Body of pancreas (tissue), 4 donors: ENCODE results near the gene SNX8. TPM values are rescaled to one million over a fixed set of nuclear protein-coding genes. Genes with fewer than 3 reads are reported as not detected.

ENCODE experiments used
- ATAC-seq: fragments of 150-250 bp; one replicate; pipeline ENCODE4 v1.9.1; 2016
- DNase-seq, 4 donors: peaks; one replicate each; pipeline ENCODE4 v3.0.0-alpha.2; 2019
- H3K27ac ChIP-seq, 4 donors: fragments of 200-600 bp; sonication (generic); 1 replicate in 3 of 4; 2 replicates in 1 of 4; pipeline versions ENCODE4 v1.5.1 to v1.6.1; 2016 to 2019; ENCODE audit warnings: mild to moderate bottlenecking in 1 of 4, mixed read lengths in 1 of 4, moderate library complexity in 1 of 4
- H3K27me3 ChIP-seq, 2 donors: fragments of 200-600 bp; sonication (generic); one replicate each; pipeline ENCODE4 v1.6.0; 2016; ENCODE audit warnings: mild to moderate bottlenecking in 1 of 2
- H3K36me3 ChIP-seq, 2 donors: fragments of 200-600 bp; sonication (generic); replicated peaks in 1 of 2; 2 replicates each; pipeline ENCODE4 v1.5.1; 2016; ENCODE audit warnings: low read depth in 2 of 2; ENCODE audit not compliant: insufficient read depth in 1 of 2
- H3K4me1 ChIP-seq: fragments of 200-600 bp; sonication (generic); one replicate; pipeline ENCODE4 v1.6.0; 2016
- H3K4me3 ChIP-seq, 2 donors: fragments of 200-600 bp; sonication (generic); 1 replicate in 1 of 2; 2 replicates in 1 of 2; pipeline ENCODE4 v1.5.1; 2016 to 2019
- H3K9me3 ChIP-seq, 3 donors: fragments of 200-600 bp; sonication (generic); 1 replicate in 2 of 3; 2 replicates in 1 of 3; pipeline ENCODE4 v1.5.1; 2016
- POLR2A ChIP-seq, 3 donors: fragments of 450-650 bp; IDR thresholded peaks; one replicate each; pipeline ENCODE4 v1.6.1; 2016; ENCODE audit warnings: antibody characterized with exemption in 3 of 3, mild to moderate bottlenecking in 2 of 3
- WGBS, 2 donors: methylation state at CpG; one replicate each; pipeline ENCODE4 v1.1.5; 2017; 5-methylcytosine and 5-hydroxymethylcytosine counted together
- intact Hi-C: fragments of 100-400 bp; cut with DNase I; formaldehyde crosslinking; loops from one replicate; pipeline ENCODE4 v1.15.1; 2023
- total RNA-seq, 2 donors: library from RNA; depleted of rRNA; stranded (reverse); fragments of >200 nt; gene quantifications; one replicate each; pipeline ENCODE4 v1.1.0, GENCODE V29; 2016
- TF ChIP-seq, protein P1 (sequence below), 7 experiments: fragments of 450-650 bp in 4 of 7; fragments of 200-600 bp in 3 of 7; sonication (generic) in 3 of 7; IDR thresholded peaks; one replicate each; pipeline ENCODE4 v1.5.1; 2016 to 2019; ENCODE audit warnings: antibody characterized with exemption in 7 of 7

The SNX8 gene
- total RNA-seq, 2 donors from 2014 or later, result 5.3 to 6.2 TPM

DNA sequence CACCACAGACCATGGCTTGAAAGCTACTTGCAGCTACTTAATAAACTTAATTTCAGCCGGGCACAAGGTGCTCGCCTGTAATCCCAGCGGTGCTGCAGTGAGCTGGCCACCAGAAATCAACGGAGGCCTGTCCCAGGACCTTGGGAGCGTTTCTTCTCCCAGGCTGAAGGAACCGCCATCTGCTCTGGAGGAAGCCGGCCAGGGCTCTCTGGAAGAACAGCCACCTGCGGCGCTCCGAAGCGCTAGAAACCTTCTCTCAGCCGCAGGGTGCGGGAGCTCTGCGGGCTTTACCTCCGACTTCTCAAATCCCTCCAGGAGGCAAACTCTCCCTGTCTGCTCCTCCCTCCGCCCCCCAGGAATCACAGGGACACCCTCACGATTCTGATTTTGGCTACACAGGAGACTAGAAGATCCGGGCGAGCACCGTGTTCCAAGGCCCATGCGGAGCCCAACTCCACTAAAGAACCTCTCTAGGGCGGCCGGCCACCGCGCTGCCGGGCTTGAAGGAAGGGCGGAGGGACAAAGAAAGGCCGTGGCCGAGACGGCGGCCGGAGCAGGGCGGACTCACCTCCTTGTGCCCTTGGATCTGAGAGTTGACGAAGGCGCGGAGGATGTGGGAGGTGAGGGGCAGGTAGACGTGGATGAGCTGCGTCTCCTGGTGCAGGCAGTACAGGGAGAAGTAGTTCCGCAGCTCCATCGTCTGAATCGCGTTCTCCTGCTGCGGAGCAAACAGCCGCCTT, 57.8 kb downstream of the SNX8 start:
- DNase-seq (no peak), ATAC-seq (no peak)
- TF ChIP-seq, protein P1, sequence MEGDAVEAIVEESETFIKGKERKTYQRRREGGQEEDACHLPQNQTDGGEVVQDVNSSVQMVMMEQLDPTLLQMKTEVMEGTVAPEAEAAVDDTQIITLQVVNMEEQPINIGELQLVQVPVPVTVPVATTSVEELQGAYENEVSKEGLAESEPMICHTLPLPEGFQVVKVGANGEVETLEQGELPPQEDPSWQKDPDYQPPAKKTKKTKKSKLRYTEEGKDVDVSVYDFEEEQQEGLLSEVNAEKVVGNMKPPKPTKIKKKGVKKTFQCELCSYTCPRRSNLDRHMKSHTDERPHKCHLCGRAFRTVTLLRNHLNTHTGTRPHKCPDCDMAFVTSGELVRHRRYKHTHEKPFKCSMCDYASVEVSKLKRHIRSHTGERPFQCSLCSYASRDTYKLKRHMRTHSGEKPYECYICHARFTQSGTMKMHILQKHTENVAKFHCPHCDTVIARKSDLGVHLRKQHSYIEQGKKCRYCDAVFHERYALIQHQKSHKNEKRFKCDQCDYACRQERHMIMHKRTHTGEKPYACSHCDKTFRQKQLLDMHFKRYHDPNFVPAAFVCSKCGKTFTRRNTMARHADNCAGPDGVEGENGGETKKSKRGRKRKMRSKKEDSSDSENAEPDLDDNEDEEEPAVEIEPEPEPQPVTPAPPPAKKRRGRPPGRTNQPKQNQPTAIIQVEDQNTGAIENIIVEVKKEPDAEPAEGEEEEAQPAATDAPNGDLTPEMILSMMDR (IDR thresholded peaks at IDR 0.05), result no peak
- TF ChIP-seq POLR2A (IDR thresholded peaks at IDR 0.05), result no peak
- Histone ChIP-seq H3K4me1 (no peaks in the 10 kb centered on the region), H3K27me3 (no peaks in the 10 kb centered on the region), H3K36me3 (peaks cover 0 to 3% of the 10 kb centered on the region in 2 donors), H3K4me3 (no peak overlapping the region), H3K9me3 (no peaks in the 10 kb centered on the region), H3K27ac (no peak overlapping the region)
- 95 to 96% methylated on average over 38 to 42 of the region's 44 CpGs for whole genome bisulfite sequencing, 2 donors
- intact Hi-C loops, result no loop called here

DNA sequence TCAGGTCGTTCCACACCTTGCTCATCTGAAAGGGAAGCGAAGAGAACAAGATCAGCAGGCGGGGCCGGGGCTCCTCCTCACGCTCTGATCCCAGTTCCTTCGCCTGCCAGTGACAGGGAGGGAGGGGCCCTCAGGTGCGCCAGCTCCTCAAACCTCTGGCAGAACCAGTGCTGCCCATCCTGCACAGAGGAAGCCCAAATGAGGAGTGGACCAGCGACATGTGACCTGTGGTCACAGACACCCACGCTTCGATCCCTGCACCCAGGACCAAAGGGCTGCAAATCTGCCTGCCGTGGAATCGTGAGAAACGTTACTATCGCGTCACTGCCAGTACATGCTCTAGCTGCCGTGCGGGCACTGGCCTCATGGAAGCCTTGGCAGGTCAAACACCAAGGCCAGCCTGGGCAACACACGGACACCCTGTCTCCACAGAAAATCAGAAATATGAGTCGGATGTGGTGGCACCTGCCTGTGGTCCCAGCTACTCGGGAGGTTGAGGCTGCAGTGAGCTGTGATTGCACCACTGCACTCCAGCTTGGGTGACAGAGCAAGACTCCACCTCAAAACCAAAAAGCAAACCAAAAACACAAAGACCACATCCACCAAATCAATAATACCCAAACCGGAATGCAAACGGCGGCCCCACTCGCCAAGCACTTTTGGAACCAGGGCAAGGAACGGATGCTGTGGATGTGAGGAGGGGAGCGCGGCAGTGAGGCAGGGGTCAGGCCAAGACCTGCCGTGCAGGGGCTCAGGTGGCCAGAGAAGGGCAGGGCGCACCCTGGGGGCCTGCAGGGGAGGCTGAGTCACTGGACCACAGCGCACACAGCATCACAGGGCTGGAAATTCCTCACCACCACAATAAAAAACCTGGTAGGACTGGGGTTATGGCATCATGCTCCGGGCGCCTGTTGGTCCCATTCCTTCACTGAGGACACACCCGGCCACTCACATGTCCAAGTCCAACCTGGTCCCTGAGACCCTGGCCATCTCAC, 58.8 kb downstream of the SNX8 start:
- Histone ChIP-seq H3K27ac (no peak overlapping the region), H3K4me3 (no peak overlapping the region), H3K27me3 (no peaks in the 10 kb centered on the region), H3K36me3 (peaks cover 0 to 3% of the 10 kb centered on the region in 2 donors), H3K9me3 (no peaks in the 10 kb centered on the region), H3K4me1 (no peaks in the 10 kb centered on the region)
- ATAC-seq, result no peak
- TF ChIP-seq POLR2A (IDR thresholded peaks at IDR 0.05), result no peak
- TF ChIP-seq, protein P1 (IDR thresholded peaks at IDR 0.05), result no peak
- intact Hi-C loops, result no loop called here
- DNase-seq, result no peak
- WGBS, 2 donors, result 88 to 90% methylated on average over 12 to 33 of the region's 33 CpGs

DNA sequence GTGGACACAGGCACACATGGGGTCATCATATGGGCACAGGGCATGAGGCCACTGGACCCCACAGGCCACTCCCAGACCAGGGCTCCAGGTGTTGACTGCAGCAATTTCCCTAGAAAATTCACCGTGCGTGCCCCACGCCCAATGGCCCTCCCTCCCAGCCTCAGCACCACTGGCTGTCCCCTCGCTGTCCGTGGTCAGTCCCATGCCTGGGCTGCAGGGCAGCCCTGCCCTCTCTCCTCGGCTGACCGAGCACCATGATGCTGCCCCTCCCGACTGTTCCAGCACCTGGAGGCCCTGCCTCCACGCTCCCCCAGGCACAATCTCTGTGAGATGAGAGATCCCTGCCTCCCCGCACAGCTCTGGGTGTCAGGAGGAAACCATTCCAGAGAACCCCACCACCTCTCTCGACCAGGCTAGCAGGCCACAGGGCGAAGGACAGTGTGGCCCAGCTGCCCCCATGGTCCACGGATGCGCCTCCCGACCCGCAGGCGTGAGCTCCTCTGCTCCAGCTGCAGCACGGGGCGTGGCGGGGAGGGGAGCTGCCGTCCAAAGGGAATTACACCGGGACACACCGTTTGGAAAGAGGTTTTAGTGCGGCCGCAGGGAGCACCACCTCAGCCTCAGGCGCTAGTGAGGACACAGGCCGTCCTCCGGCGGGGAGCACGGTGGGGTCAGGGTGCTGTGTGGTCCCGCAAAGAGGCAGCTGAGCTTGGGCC, 59.7 kb downstream of the SNX8 start:
- Histone ChIP-seq H3K27me3 (no peaks in the 10 kb centered on the region), H3K4me3 (no peak overlapping the region), H3K4me1 (no peaks in the 10 kb centered on the region), H3K36me3 (peaks cover 0 to 3% of the 10 kb centered on the region in 2 donors), H3K9me3 (no peaks in the 10 kb centered on the region), H3K27ac (no peak overlapping the region)
- 92 to 95% methylated on average over 14 to 31 of the region's 31 CpGs for WGBS, 2 donors
- DNase-seq, result no peak
- intact Hi-C loops, result no loop called here
- TF ChIP-seq, protein P1 (IDR thresholded peaks at IDR 0.05), result no peak
- TF ChIP-seq POLR2A (IDR thresholded peaks at IDR 0.05), result no peak
- no peak for ATAC-seq

DNA sequence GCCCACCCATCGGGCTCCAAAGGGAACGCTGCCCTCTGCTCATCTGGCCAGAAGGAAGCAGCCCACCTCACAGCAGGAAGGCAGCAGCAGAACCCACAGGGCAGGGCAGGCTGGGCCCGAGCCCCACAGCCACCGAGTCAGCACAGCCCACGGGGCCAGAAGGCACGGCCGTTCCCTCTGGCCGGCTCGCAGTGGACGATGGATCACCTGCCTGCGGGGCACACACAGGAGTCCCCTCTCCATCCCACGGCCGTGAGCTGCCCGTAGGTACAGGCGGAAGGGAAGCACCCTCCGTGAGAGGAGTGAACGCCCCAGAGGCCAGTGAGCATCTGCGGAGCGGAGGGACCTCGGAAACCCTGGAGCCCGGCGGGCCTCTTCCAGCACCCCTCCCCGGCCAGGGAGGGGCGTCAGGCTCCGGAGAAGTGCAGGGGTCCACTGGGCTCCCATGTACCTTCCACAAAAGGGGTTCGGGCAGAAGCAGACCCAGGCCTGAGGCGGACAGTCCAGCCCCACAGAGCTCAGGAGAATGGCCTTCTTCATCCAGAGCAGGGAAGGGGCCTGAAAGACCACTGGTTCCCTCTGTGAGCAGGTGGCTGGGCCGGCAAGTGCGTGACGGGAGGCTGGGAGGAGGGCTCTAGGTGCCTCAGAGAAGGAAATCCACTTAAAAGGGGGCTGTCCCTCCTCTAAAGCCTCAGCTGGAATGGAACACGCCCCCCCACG, 60.6 kb downstream of the SNX8 start:
- no peak for ATAC-seq
- no peak for DNase-seq
- TF ChIP-seq, protein P1 (IDR thresholded peaks at IDR 0.05), result no peak
- no peak for TF ChIP-seq POLR2A (IDR thresholded peaks at IDR 0.05)
- Histone ChIP-seq H3K4me1 (no peaks in the 10 kb centered on the region), H3K27ac (no peak overlapping the region), H3K27me3 (no peaks in the 10 kb centered on the region), H3K9me3 (no peaks in the 10 kb centered on the region), H3K36me3 (peaks cover 0 to 3% of the 10 kb centered on the region in 2 donors), H3K4me3 (no peak overlapping the region)
- WGBS, 2 donors, result 90 to 92% methylated on average over 5 to 19 of the region's 32 CpGs
- intact Hi-C loops, result no loop called here
